Suprapubic skin (tissue), 4 donors: ENCODE results near the gene PDE1C. TPM values are rescaled to one million over a fixed set of nuclear protein-coding genes. Genes with fewer than 3 reads are reported as not detected.

Experiments used
- DNase-seq, 2 donors: peaks; one replicate each; pipeline ENCODE4 v3.0.0-alpha.2; 2019; ENCODE audit warnings: low spot score in 2 of 2
- H3K27ac ChIP-seq: fragments of 200-600 bp; sonication (generic); one replicate; pipeline ENCODE4 v1.5.1; 2019
- H3K27me3 ChIP-seq: fragments of 200-600 bp; sonication (generic); one replicate; pipeline ENCODE4 v1.5.1; 2019
- H3K36me3 ChIP-seq: fragments of 200-600 bp; sonication (generic); one replicate; pipeline ENCODE4 v1.5.1; 2019
- H3K4me1 ChIP-seq: fragments of 200-600 bp; sonication (generic); one replicate; pipeline ENCODE4 v1.5.1; 2019
- H3K4me3 ChIP-seq: fragments of 200-600 bp; sonication (generic); one replicate; pipeline ENCODE4 v1.5.1; 2019; ENCODE audit warnings: mild to moderate bottlenecking
- H3K9me3 ChIP-seq: fragments of 200-600 bp; sonication (generic); one replicate; pipeline ENCODE4 v1.5.1; 2019
- CTCF ChIP-seq, 2 donors: fragments of 200-600 bp in 1 of 2; fragments of 450-650 bp in 1 of 2; sonication (generic) in 1 of 2; IDR thresholded peaks; one replicate each; pipeline ENCODE4 v1.5.1; 2016 to 2019; ENCODE audit warnings: antibody characterized with exemption in 2 of 2, mild to moderate bottlenecking in 1 of 2, moderate library complexity in 1 of 2
- EP300 ChIP-seq: sonication (generic); formaldehyde crosslinking; IDR thresholded peaks from one replicate; pipeline ENCODE4 v1.6.1; 2017; ENCODE audit warnings: antibody characterized with exemption
- POLR2A ChIP-seq, 2 donors: fragments of 450-650 bp; IDR thresholded peaks; one replicate each; pipeline ENCODE4 v1.6.1; 2017; ENCODE audit warnings: antibody characterized with exemption in 2 of 2, mild to moderate bottlenecking in 2 of 2, moderate library complexity in 2 of 2
- POLR2AphosphoS5 ChIP-seq, 3 donors: sonication (generic); formaldehyde crosslinking; IDR thresholded peaks; one replicate each; pipeline ENCODE4 v1.6.1; 2017; ENCODE audit warnings: antibody characterized with exemption in 3 of 3
- WGBS: methylation state at CpG from one replicate; pipeline ENCODE4 v1.1.5; 2018; 5-methylcytosine and 5-hydroxymethylcytosine counted together
- total RNA-seq, 4 donors: library from RNA; depleted of rRNA; stranded (reverse); fragments of >200 nt; gene quantifications; one replicate each; pipeline ENCODE4 v1.1.0, GENCODE V29; 2016

The PDE1C gene
- total RNA-seq, 4 donors from 2014 or later, result 0.64 to 1.8 (median 0.83) TPM

- 79% methylated on average over 2 of the region's 2 CpGs for WGBS
- Histone ChIP-seq H3K36me3 (no peaks in the 10 kb centered on the region), H3K27ac (no peak overlapping the region), H3K27me3 (no peaks in the 10 kb centered on the region), H3K4me3 (no peak overlapping the region), H3K4me1 (no peaks in the 10 kb centered on the region), H3K9me3 (no peaks in the 10 kb centered on the region)
- no peak for TF ChIP-seq CTCF (IDR thresholded peaks at IDR 0.05)
- TF ChIP-seq EP300, result no peak
- no peak for TF ChIP-seq POLR2A (IDR thresholded peaks at IDR 0.05)
- TF ChIP-seq POLR2AphosphoS5 (IDR thresholded peaks at IDR 0.05), result no peak
- DNase-seq, result no peak
These were observed 213.0 kb downstream of the PDE1C start for GRCh38 chr7:31857172-31857571.

GRCh38 chr7:31856337-31856736 lies 213.9 kb downstream of the PDE1C start:
- 68% methylated on average over 4 of the region's 4 CpGs for WGBS
- DNase-seq, result no peak
- no peaks in the 10 kb centered on the region for H3K36me3 ChIP-seq
- no peak for TF ChIP-seq POLR2A (IDR thresholded peaks at IDR 0.05)
- TF ChIP-seq POLR2AphosphoS5 (IDR thresholded peaks at IDR 0.05), result no peak
- no peak for TF ChIP-seq CTCF (IDR thresholded peaks at IDR 0.05)
- TF ChIP-seq EP300, result no peak
- H3K9me3 ChIP-seq, result no peaks in the 10 kb centered on the region
- H3K27me3 ChIP-seq, result no peaks in the 10 kb centered on the region
- no peak overlapping the region for H3K4me3 ChIP-seq
- no peaks in the 10 kb centered on the region for H3K4me1 ChIP-seq
- H3K27ac ChIP-seq, result no peak overlapping the region

- Histone ChIP-seq H3K4me3 (no peak overlapping the region), H3K4me1 (no peaks in the 10 kb centered on the region), H3K27ac (no peak overlapping the region), H3K36me3 (no peaks in the 10 kb centered on the region), H3K9me3 (no peaks in the 10 kb centered on the region), H3K27me3 (no peaks in the 10 kb centered on the region)
- 64% methylated on average over 1 of the region's 1 CpG for WGBS
- DNase-seq, result no peak
- no peak for TF ChIP-seq EP300
- no peak for TF ChIP-seq POLR2AphosphoS5 (IDR thresholded peaks at IDR 0.05)
- TF ChIP-seq CTCF (IDR thresholded peaks at IDR 0.05), result no peak
- TF ChIP-seq POLR2A (IDR thresholded peaks at IDR 0.05), result no peak
These were observed 214.7 kb downstream of the PDE1C start for GRCh38 chr7:31855530-31855929.

- TF ChIP-seq CTCF (IDR thresholded peaks at IDR 0.05), result no peak
- TF ChIP-seq POLR2A (IDR thresholded peaks at IDR 0.05), result no peak
- TF ChIP-seq EP300, result no peak
- no peak for TF ChIP-seq POLR2AphosphoS5 (IDR thresholded peaks at IDR 0.05)
- no peaks in the 10 kb centered on the region for H3K27me3 ChIP-seq
- no peaks in the 10 kb centered on the region for H3K4me1 ChIP-seq
- no peak overlapping the region for H3K4me3 ChIP-seq
- H3K27ac ChIP-seq, result no peak overlapping the region
- 76% methylated on average over 5 of the region's 5 CpGs for WGBS
- H3K36me3 ChIP-seq, result no peaks in the 10 kb centered on the region
- DNase-seq, result no peak
- no peaks in the 10 kb centered on the region for H3K9me3 ChIP-seq
These were observed 216.8 kb downstream of the PDE1C start for GRCh38 chr7:31853380-31853779.

GRCh38 chr7:31852462-31852861 lies 217.7 kb downstream of the PDE1C start:
- Histone ChIP-seq H3K9me3 (no peaks in the 10 kb centered on the region), H3K27ac (no peak overlapping the region), H3K36me3 (no peaks in the 10 kb centered on the region), H3K4me1 (no peaks in the 10 kb centered on the region), H3K27me3 (no peaks in the 10 kb centered on the region), H3K4me3 (no peak overlapping the region)
- no peak for DNase-seq
- WGBS, result 83% methylated on average over 2 of the region's 2 CpGs
- TF ChIP-seq EP300 (no peak), POLR2AphosphoS5 (IDR thresholded peaks at IDR 0.05) (no peak), POLR2A (IDR thresholded peaks at IDR 0.05) (no peak), CTCF (IDR thresholded peaks at IDR 0.05) (no peak)
